Endothelial cell of umbilical vein (primary cell): Measurements from ENCODE around the gene NSL1. TPM values are rescaled to one million over a fixed set of nuclear protein-coding genes. Genes with fewer than 3 reads are reported as not detected.

Experiments used
- BruUV-seq: library from RNA; stranded (reverse); fragments of 400-500 nt; replicated peaks from 2 replicates; lab custom pipeline; 2021; lab: Mats Ljungman, UMichigan
- CTCF ChIA-PET: fragments of 300-600, 350-600 bp; sonication (Branson Sonifier 250); formaldehyde crosslinking; loops from one replicate; lab custom pipeline; 2021; ENCODE audit warnings: antibody characterized with exemption, inconsistent platforms; lab: Charles Lee
- POLR2A ChIA-PET: fragments of 300-600, 350-600 bp; sonication (Branson Sonifier 250); formaldehyde crosslinking; loops from one replicate; lab custom pipeline; 2021; ENCODE audit warnings: antibody characterized with exemption, inconsistent platforms; lab: Charles Lee
- DNase-seq: peaks from one replicate; pipeline ENCODE4 v3.0.0-alpha.2; 2011; ENCODE audit warnings: low read depth, low spot score
- FAIRE-seq: peaks from 2 replicates; lab custom pipeline; 2011; peaks lifted over from hg19 to GRCh38; lab: Jason Lieb, UNC
- H2AFZ ChIP-seq: 2 replicates; pipeline ENCODE4 v1.6.0; 2012; ENCODE audit warnings: low read depth, low read length, control low read depth, inconsistent platforms
- H3K27ac ChIP-seq: 2 replicates; pipeline ENCODE4 v1.5.1; 2011; ENCODE audit warnings: low read depth, mild to moderate bottlenecking, control low read depth, low read length, moderate library complexity; ENCODE audit not compliant: insufficient read depth
- H3K27me3 ChIP-seq, 2 experiments: 2 replicates each; pipeline versions ENCODE4 v1.6.0 to v1.6.1; 2011; ENCODE audit warnings: low read length in 2 of 2, mixed read lengths in 1 of 2; ENCODE audit not compliant: control insufficient read depth in 2 of 2, insufficient read depth in 2 of 2
- H3K36me3 ChIP-seq, 2 experiments: 2 replicates in 1 of 2; 3 replicates in 1 of 2; pipeline ENCODE4 v1.5.1; 2011; ENCODE audit warnings: low read length in 2 of 2, mild to moderate bottlenecking in 1 of 2, moderate library complexity in 1 of 2; ENCODE audit not compliant: control insufficient read depth in 2 of 2, insufficient read depth in 2 of 2; ENCODE audit errors: extremely low read depth in 1 of 2
- H3K4me1 ChIP-seq: 3 replicates; pipeline ENCODE4 v1.5.1; 2011; ENCODE audit warnings: mild to moderate bottlenecking, low read length; ENCODE audit not compliant: control insufficient read depth, insufficient read depth; ENCODE audit errors: extremely low read depth
- H3K4me2 ChIP-seq: 2 replicates; pipeline ENCODE4 v1.6.1; 2011; ENCODE audit warnings: low read length, control low read depth, mixed read lengths; ENCODE audit not compliant: insufficient read depth
- H3K4me3 ChIP-seq, 3 experiments: fragments of 200-600 bp in 1 of 3; sonication (generic), shearing (Covaris generic) in 1 of 3; replicated peaks in 1 of 3; 2 replicates each; pipeline ENCODE4 v1.5.1; 2011 to 2016; ENCODE audit warnings: control low read depth in 3 of 3, low read length in 3 of 3, mild to moderate bottlenecking in 2 of 3, inconsistent platforms in 1 of 3, low read depth in 1 of 3, moderate library complexity in 1 of 3; ENCODE audit not compliant: insufficient read depth in 1 of 3
- H3K79me2 ChIP-seq: 2 replicates; pipeline ENCODE4 v1.6.0; 2012; ENCODE audit warnings: low read length, inconsistent platforms; ENCODE audit not compliant: control insufficient read depth, insufficient read depth
- H3K9ac ChIP-seq: replicated peaks from 2 replicates; pipeline ENCODE3; 2011; ENCODE audit warnings: low read length, control low read depth; ENCODE audit not compliant: insufficient read depth; ENCODE audit errors: extremely low read depth
- H3K9me1 ChIP-seq: replicated peaks from 3 replicates; pipeline ENCODE4 v1.6.0; 2011; ENCODE audit warnings: mild to moderate bottlenecking, low read length; ENCODE audit not compliant: control insufficient read depth, insufficient read depth; ENCODE audit errors: extremely low read depth
- H3K9me3 ChIP-seq: replicated peaks from 2 replicates; pipeline ENCODE4 v1.5.1; 2012; ENCODE audit warnings: low read length, inconsistent platforms; ENCODE audit not compliant: control insufficient read depth, insufficient read depth
- H4K20me1 ChIP-seq: replicated peaks from 2 replicates; pipeline ENCODE3; 2011; ENCODE audit warnings: mild to moderate bottlenecking, low read length; ENCODE audit not compliant: control insufficient read depth, insufficient read depth; ENCODE audit errors: extremely low read depth
- CTCF ChIP-seq, 2 donors: IDR thresholded peaks; 1 replicate in 1 of 2; 2 replicates in 1 of 2; pipeline ENCODE4 v1.5.1; 2011; ENCODE audit warnings: low read length in 2 of 2, mild to moderate bottlenecking in 2 of 2, moderate library complexity in 2 of 2, control low read depth in 1 of 2, inconsistent platforms in 1 of 2, low read depth in 1 of 2; ENCODE audit not compliant: insufficient read depth in 1 of 2; ENCODE audit errors: extremely low read depth in 1 of 2
- EZH2 ChIP-seq: IDR thresholded peaks from 2 replicates; pipeline ENCODE4 v1.6.1; 2012; ENCODE audit warnings: borderline replicate concordance, low read depth, mild to moderate bottlenecking, moderate library complexity, low read length, inconsistent platforms; ENCODE audit not compliant: severe bottlenecking
- FOS ChIP-seq: IDR thresholded peaks from 2 replicates; pipeline ENCODE4 v1.6.1; 2011; ENCODE audit warnings: mild to moderate bottlenecking, low read length, moderate library complexity, borderline replicate concordance; ENCODE audit not compliant: insufficient read depth
- GATA2 ChIP-seq: IDR thresholded peaks from 2 replicates; pipeline ENCODE4 v1.7.0; 2011; ENCODE audit warnings: low read depth, mild to moderate bottlenecking, moderate library complexity, mixed read lengths, low read length; ENCODE audit not compliant: insufficient read length, insufficient read depth
- JUN ChIP-seq: IDR thresholded peaks from 2 replicates; pipeline ENCODE4 v1.6.1; 2011; ENCODE audit warnings: borderline replicate concordance, low read depth; ENCODE audit not compliant: insufficient read length, insufficient read depth
- MAX ChIP-seq: IDR thresholded peaks from 2 replicates; pipeline ENCODE4 v1.6.1; 2011; ENCODE audit not compliant: insufficient read depth, insufficient read length
- MYC ChIP-seq: IDR thresholded peaks from one replicate; pipeline ENCODE4 v1.6.1; 2011; ENCODE audit warnings: mild to moderate bottlenecking, low read depth, low read length
- POLR2A ChIP-seq: IDR thresholded peaks from 2 replicates; pipeline ENCODE4 v1.6.1; 2012; ENCODE audit warnings: low read depth, mild to moderate bottlenecking, control low read depth, low read length
- POLR2AphosphoS5 ChIP-seq: IDR thresholded peaks from 2 replicates; pipeline ENCODE4 v1.6.1; 2012; ENCODE audit warnings: low read depth, mild to moderate bottlenecking, control low read depth, low read length, moderate library complexity; ENCODE audit not compliant: insufficient read depth
- dilution Hi-C: fragments of 300-500 bp; cut with MboI; formaldehyde crosslinking; loops from one replicate; pipeline ENCODE4 v1.15.0; 2019; ENCODE audit warnings: low sequenced_read_pairs; ENCODE audit not compliant: extremely low pct_ligation_motif_present
- intact Hi-C: fragments of 100-400 bp; cut with micrococcal nuclease; formaldehyde crosslinking; loops from one replicate; pipeline ENCODE4 v1.10.0; 2022
- polyA plus RNA-seq, 4 experiments: library from polyadenylated mRNA; depleted of rRNA in 3 of 4; stranded (reverse) in 3 of 4; unstranded in 1 of 4; fragments of >200 nt; gene quantifications; 2 replicates each; pipeline versions ENCODE4 v1.2.1 to v1.2.3, GENCODE V29; 2011 to 2012; ENCODE audit warnings: missing spikeins in 1 of 4
- total RNA-seq: library from RNA; stranded (reverse); gene quantifications from 2 replicates; pipeline ENCODE4 v1.2.3, GENCODE V29; 2021

Gene NSL1
- total and polyA plus RNA-seq, 2 donors (not counting 3 experiments of a cell fraction or from before 2014, with no cell fraction given): 15.5 to 30.2 TPM

GRCh38 chr1:212680680-212681389 lies 110.7 kb downstream of the NSL1 start:
- H3K4me3 ChIP-seq: no peak overlapping the region
- intact Hi-C loops: no loop called here
- dilution Hi-C loops: no loop called here
- BruUV-seq: no TSS peak
- no peaks in the 10 kb centered on the region for H3K79me2 ChIP-seq
- ChIA-PET CTCF (interaction anchor here (1.2 kb wide), 1 partner anchor 16 kb away, joined by 5 read pairs; no protein-coding TSS in a partner anchor), POLR2A (no interaction called here)
- H4K20me1 ChIP-seq: no peaks in the 10 kb centered on the region
- no peak overlapping the region for H3K27ac ChIP-seq
- DNase-seq: no peak
- H3K4me1 ChIP-seq: no peaks in the 10 kb centered on the region
- no peaks in the 10 kb centered on the region for H3K9me3 ChIP-seq
- TF ChIP-seq POLR2A (no peak), EZH2 (no peak), GATA2 (no peak), JUN (no peak), MYC (no peak), CTCF (IDR thresholded peaks at IDR 0.05; ENCODE audit: extremely low read depth in 1 of 2, insufficient read depth in 1 of 2, low read depth in 1 of 2, low read length in 2 of 2) (no peak), MAX (no peak), FOS (no peak), POLR2AphosphoS5 (no peak)
- no peak overlapping the region for H2AFZ ChIP-seq
- H3K9ac ChIP-seq: no peak overlapping the region
- H3K4me2 ChIP-seq: no peak overlapping the region
- no peaks in the 10 kb centered on the region for H3K9me1 ChIP-seq
- H3K36me3 ChIP-seq: no peaks in the 10 kb centered on the region
- FAIRE-seq: no peak
- H3K27me3 ChIP-seq: peaks cover 4 to 27% of the 10 kb centered on the region in 2 experiments
